Kasumi-1 (cell line): ENCODE data around the gene OGFR.

ENCODE experiments used
- DNase-seq, 2 experiments: peaks; one replicate each; lab custom pipeline; 2025; lab: John Stamatoyannopoulos, UW

The OGFR gene

GRCh38 chr20:62826646-62827310 lies 22.1 kb downstream of the OGFR start:
- DNase-seq, result no peak

- no peak for DNase-seq
These were observed 22.8 kb downstream of the OGFR start for GRCh38 chr20:62827311-62828038.

- no peak for DNase-seq
These were observed 23.4 kb downstream of the OGFR start for GRCh38 chr20:62828051-62828450.

GRCh38 chr20:62828511-62829230 lies 24.0 kb downstream of the OGFR start:
- DNase-seq, result no peak

- no peak for DNase-seq
These were observed 24.9 kb downstream of the OGFR start for GRCh38 chr20:62829231-62830230.

GRCh38 chr20:62830251-62830650 lies 25.6 kb downstream of the OGFR start:
- no peak for DNase-seq

GRCh38 chr20:62830821-62831220 lies 26.2 kb downstream of the OGFR start:
- DNase-seq, result no peak

- DNase-seq, result no peak
These were observed 26.7 kb downstream of the OGFR start for GRCh38 chr20:62831361-62831788.

- no peak for DNase-seq
These were observed 27.2 kb downstream of the OGFR start for GRCh38 chr20:62831854-62832211.

- peak; percentile 63 to 71 for DNase-seq
These were observed 27.7 kb downstream of the OGFR start for GRCh38 chr20:62832212-62832922.

GRCh38 chr20:62832951-62833391 lies 28.3 kb downstream of the OGFR start:
- DNase-seq, result no peak

GRCh38 chr20:62834967-62835730 lies 30.5 kb downstream of the OGFR start:
- DNase-seq, result no peak

- no peak for DNase-seq
These were observed 31.6 kb downstream of the OGFR start for GRCh38 chr20:62835931-62836861.

GRCh38 chr20:62836967-62837490 lies 32.4 kb downstream of the OGFR start:
- no peak for DNase-seq

GRCh38 chr20:62837790-62838127 lies 33.1 kb downstream of the OGFR start:
- DNase-seq, result no peak

GRCh38 chr20:62838128-62838891 lies 33.7 kb downstream of the OGFR start:
- no peak for DNase-seq

GRCh38 chr20:62839261-62839660 lies 34.6 kb downstream of the OGFR start:
- no peak for DNase-seq

- no peak for DNase-seq
These were observed 35.2 kb downstream of the OGFR start for GRCh38 chr20:62839816-62840215.
